DMS 273 treated with DMSO at 0.1 percent for 48 hours (cell line): ENCODE measurements around the gene C4orf36.

Source experiments
- DNase-seq: peaks from one replicate; lab custom pipeline; 2025; lab: John Stamatoyannopoulos, UW

C4orf36 gene

DNA sequence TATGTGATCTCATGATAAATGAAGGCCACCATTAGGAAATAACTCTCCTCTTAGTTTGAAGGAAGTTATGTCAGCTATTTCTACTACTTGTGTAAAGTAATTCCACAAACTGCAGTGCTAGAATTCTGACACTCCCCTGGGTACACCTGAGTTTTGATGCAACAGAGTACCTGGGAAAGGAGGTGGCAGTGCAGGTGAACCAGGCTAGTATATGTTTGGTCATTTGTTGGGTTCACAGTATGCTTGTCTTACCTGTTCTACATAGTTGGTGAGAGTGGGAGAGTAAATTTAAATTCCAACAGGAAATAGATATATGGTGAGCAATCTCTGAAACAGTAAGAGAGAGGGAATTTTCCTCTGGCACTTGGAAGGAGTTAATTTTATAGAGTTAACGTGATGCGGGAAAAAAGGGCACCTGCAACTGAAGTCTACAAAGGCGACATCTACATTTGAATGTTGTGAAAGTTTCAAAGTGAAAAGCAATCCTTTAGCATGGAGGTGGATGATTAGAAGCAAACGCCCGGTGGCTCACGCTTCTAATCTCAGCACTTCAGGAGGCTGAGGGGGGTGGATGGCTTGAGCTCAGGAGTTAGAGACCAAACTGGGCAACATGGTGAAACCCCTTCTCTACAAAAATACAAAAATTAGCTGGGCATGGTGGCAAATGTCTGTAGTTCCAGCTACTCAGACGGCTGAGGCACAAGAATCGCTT is 34.7 kb downstream of the C4orf36 start:
- no peak for DNase-seq

DNA sequence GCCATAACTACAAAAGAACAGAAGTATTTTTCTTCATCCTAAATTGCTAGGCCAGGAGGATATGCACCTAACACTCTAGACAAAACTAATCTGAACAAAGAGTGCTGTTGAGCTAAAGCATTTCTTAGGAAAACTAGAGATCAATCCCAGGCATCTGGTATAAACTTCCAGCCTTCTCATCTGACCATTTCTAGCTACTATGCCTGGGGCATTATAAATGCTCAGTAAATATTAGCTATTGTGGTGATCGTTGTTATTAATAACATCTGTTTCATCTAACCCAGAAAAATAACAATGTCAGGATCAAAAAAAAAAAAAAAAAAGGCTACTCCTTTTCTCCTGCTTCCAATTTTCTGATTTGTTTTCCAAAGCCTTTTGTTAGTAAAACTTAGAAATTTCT is 35.3 kb downstream of the C4orf36 start:
- no peak for DNase-seq

DNA sequence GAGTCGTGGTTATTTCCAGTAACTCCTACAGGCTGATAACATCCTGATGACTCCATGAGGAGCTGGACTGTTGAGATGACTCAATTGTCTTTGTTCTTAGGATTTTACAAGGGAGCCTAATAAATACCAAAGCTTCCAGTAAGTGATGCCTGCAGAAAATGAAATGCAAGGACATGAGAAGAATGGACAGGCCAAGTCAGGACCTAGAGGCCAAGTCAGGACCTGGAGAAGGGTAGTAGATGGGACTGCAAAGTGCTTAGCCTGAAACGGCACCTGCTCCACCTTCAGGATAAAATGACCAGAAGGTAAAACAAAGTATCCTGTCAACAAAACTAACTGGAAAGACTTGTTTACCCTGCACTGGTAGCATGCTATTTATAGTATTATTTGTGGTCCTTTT is 36.6 kb downstream of the C4orf36 start:
- no peak for DNase-seq

DNA sequence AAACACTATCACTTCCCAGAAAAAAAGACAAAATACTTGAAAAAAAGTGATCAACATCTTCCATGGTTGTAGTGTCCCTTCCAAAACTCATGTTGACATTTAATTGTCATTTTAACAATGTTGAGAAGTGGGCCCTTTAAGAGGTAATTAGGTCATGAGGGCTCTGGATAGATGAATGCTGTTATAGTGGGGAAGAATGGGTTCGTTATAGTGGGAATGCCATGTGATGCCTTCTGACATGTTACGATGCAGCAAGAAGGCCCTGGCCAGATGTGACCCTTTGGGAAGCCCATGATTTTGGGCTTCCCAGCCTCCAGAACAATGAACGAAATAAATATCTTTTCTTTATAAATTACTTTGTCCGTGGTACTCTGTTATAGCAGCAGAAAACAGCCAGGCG is 39.0 kb downstream of the C4orf36 start:
- DNase-seq = no peak

DNA sequence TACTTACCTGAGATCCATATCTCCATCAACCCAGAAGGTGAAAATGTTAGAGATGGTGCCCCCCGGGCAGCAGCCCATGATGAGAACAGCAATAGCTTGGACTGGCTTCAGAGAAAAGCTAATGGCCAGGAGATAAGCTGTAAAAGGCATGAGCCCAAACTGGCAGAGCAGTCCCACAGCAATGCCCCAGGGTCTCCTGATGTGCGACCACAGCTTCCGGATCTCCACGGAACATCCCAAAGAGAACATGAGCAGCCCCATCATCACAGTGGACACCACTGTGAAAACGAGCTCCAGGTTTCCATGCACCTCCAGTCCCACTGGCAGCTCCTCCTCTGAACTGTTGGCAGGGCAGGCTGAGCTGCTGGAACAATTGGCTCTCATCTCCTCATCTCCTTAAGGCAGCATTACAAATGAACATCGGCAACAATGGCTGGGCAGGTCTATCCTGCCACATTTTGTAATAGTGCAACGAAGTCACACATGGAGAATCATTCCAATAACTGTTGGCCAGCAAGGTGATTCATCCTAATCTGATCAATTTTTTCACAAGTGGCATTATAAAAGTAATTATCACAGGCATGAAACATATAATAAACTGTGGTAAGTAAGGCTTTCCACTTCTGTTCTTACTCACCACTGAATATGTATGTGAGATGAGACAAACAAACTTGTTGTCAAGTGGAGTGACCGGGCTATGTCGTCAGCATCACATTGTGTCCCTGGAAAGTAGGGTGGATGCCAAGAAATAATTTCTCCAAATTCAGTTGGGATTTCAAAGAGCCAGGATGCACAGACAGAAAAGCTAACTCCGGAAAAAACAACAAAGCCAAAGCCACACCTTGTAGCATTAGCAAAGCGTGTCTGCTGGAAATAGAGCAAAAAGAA is 43.2 kb downstream of the C4orf36 start, which contains the start of gene SLC10A6:
TSS of gene SLC10A6 (minus strand) at position 653 of the 888 bp plus-strand sequence. CDS start at position 384, 269 bp downstream.
- no peak for DNase-seq

DNA sequence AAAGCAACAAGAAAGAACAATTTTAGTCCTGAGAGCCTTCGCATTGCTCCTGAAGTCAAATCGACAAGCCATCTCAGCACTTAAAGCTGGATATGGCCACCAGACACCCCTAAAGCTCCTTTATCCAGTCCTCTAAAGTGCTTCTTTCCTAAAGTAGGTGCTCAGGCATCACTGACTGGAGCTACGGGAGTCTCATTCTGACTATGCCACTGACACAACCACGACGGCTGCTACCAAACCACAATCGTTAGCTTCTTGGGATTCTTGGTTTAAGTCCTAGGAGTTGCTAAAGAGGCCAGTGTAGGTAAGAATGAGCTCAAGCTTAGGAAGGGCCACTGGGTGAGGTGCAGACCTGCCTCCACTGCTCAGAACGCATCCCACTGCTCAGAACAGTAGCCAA is 44.1 kb downstream of the C4orf36 start:
- no peak for DNase-seq

DNA sequence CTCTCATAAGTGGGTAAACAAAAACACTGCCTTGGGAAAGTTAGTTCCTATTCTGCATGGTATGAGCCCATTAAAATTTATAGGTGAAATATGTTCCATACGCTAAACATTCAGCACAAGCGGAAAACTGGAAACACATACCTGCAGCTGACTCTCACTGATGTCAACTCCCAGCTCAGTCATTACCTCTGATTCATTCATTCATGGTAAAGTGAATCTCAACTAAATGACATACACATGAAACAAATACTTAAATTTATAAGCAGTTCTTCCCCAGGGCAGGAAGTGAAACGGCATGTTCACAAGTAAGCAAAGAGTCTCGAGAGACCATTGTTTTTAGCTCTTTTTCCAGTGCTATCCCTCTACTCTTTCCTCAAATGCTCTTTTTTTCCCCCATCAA is 44.7 kb downstream of the C4orf36 start:
- DNase-seq = no peak

DNA sequence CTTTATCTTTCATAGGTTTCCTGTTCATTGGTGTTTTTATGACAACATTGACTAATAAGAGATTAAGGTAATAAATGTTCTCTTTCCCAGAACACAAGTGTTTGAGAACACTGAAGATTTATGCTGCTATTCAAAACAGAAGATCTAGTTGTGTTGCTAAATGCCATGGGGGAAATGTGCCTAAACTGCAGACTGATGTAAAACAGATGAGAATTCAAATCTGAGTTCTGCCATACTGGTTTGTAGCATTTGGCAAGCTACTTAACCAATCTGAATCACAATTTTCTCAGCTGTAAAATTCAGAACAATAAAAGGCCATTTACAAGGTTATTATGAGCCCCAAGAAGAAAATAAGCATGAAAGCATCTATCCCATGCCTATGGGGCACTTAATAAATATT is 45.3 kb downstream of the C4orf36 start:
- no peak for DNase-seq

DNA sequence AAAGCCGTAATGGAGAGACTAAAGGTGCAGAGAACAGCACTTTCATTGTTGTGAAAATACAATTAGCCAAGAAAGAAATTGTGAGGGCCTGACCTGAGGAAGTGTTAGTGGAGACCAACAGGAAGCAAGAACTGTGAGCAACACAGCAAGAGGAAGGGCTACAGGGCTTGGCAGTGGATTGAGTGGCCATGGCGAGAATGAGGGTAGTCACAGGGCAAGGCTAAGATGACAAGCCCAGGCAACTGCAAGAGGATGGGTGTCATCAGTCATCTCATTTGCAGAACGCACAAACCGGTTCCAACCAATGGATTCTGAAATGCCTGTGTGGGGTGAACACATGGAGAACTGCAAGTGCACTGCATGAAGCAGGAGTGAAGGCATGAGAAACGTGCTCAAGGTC is 46.6 kb downstream of the C4orf36 start:
- DNase-seq = no peak

DNA sequence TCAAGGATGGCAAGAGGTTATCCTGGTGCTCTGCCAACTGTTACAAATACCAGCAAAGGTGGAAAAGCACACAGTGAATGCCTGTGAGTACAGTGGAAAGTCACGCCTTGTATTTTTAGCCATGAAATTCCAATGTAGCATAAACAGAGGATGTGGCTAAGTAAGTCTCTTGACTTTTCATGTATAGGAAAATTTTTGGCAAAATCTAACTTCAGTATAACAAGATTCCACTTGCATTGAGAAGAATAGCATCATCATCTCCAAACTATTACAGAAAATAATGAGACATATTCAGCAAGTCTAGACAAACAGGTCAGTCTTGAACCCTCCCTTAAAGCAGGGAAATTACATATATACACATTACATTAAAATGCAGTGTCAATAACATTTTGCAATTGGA is 50.9 kb downstream of the C4orf36 start:
- no peak for DNase-seq

DNA sequence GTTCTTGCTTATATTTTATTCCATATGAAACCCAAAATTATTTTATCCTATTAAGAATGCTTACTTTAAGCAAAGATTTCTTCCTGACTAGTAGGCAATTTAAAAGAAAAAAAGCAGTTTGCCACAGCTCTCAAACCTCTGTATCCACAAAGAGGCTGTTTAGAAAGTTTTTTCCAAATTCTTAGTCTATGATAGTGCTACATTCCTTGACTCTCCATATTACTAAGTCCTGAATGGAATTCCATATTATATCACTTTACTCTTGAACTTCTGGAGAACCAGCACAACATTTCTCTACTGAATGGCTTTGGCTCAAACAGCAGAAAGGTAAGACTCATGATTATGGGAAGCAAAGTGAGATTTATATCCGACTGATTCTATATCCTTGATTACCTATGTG is 51.4 kb downstream of the C4orf36 start:
- no peak for DNase-seq

DNA sequence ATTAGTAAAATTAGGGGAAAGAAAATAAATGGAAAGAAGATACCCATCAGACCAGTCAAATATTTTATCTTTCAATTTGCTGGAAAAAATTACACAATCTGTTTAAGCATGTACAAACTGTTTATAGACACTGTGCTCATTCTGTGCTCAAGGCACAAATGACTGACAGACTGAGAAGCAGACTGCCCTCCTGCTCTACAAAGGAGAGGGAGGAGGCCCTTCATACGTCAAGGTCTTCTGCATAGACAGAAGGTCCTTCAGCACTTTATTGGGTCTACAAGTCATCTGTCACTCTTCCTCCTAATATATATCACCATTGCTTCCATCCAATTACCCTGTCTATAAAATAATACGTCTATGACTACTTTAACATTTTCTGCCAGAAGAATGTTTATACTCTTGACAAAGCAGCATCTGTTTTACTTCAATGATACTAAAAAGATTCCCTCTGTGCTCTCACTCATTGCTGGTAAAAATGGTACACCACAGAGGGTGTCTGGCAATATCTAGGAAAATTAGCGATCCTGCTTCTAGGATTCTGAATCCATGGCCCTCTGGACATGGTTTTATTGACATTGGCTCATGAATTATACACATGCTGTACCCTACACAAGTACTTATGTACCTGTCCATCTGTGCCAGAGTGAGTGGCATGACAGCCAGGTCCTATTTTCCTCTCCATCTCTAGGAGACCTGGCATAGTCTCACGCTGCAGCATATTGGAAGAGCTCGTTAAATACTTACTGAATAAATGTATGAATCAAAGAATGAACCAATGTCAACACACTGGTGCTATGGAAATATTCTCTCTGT is 54.3 kb downstream of the C4orf36 start:
- DNase-seq = no peak

DNA sequence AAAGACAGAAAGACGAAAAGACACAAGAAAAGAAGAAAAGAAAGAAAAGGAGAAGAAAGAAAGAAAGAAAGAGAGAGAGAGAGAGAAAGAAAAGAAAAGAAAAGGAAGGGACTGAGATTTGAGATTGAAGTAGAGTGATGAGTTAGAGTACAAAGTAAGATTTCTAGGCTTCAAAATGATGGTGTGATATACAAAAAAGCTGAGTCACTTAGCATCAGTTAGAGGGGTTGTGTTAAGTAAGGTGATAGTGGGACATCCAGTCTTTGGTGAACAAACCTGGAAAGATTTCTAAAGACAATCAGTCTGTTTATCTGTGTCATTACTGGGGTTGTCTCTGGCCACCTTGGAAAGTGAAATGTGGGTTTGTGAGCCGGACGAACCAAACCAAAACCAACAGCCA is 56.5 kb downstream of the C4orf36 start:
- DNase-seq = no peak

DNA sequence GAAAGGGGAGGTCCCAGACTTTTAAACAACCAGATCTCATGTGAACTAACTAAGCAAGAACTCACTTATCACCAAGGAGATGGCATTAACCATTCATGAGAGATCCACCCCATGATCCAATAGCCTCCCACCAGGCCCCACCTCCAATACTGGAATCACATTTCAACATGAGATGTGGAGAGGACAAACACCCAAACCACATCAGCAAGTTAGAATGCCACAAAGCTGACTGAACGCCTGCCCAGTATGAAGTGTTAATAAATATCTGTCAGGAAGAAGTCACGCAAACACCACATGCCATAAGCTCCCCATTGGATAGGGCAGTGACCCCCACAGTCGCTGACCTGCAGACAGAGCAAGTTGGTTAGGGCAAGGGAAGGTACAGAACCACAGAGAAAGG is 57.3 kb downstream of the C4orf36 start:
- no peak for DNase-seq

DNA sequence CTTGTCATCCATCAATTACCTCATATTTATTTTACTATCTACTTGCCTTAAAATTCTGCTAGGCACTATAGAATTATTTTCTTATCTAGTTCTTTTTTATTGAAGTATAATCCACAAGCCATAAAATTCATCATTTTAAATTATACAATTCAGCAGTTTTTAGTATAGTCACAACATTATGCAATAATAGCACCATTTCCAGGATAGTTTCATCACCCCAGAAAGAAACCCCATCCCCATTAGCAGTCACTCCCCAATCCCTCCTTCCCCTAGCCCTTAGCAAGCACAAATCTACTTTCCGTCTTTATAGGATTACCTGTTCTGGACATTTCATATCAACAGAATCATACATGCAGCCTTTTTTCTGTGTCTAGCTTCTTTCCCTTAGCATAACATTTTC is 58.6 kb downstream of the C4orf36 start:
- no peak for DNase-seq

DNA sequence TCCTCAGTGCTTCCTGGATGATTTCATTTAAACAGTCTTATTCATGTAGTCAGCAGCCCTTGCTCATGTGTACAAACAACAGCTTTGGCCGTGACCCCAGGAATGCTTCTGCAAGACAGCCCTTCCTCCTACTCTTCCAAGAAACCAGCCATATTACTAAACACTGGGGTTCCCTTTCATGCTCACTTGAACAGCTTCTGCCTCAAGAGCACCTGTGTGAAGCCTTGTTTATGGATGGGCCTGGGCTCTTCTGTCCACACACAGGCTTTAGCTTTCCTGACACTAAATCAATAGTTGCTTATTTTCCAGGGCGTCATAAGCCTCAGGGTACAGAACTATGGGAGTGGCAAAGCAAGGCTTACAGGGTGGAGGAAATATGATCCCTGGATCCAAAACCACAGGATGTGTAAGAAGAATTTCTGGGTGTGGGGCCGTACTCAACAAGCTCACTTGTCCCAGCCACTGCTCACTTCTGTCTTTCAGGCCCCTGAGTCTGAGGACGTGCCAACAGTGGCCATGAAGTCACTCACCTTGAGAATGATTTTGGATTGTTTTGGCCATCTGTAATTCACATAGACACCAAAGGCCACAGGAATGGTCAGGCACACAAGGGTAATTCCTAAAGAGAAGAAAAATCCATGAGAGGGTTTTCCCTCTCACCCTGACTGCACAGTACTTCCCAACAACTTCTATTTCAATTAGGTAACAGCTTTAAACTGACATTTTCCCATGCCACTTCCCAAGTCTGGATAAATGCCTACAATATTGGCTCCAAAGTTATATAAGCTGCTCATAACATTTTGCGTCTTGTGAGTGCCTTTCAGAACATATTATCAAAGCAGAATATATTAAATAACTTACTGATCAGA is 60.7 kb downstream of the C4orf36 start:
- DNase-seq = no peak
